WTC11 (cell line): ENCODE results near the gene PDLIM7.
"Not testable (repeated sequence)": the region's sequence is repeated elsewhere in the genome, so short reads cannot be mapped to it uniquely, and the experiment has no call there.

Experiments used
- ATF1 ChIP-seq: sonication (generic); formaldehyde crosslinking; IDR thresholded peaks from 2 replicates; pipeline ENCODE4 v1.8.1; 2023; ENCODE audit warnings: mild to moderate bottlenecking, moderate library complexity, missing genetic modification reagents
- KAT7 ChIP-seq: sonication (generic); formaldehyde crosslinking; IDR thresholded peaks from 2 replicates; pipeline ENCODE4 v1.8.1; 2023; ENCODE audit warnings: missing genetic modification reagents, mild to moderate bottlenecking, borderline replicate concordance
- SMAD3 ChIP-seq: sonication (generic); formaldehyde crosslinking; IDR thresholded peaks from 2 replicates; pipeline ENCODE4 v1.8.0; 2022; ENCODE audit warnings: missing genetic modification reagents, mild to moderate bottlenecking, borderline replicate concordance
- SOX15 ChIP-seq: fragments of 250-450 bp; sonication (Bioruptor Pico); IDR thresholded peaks from 2 replicates; pipeline ENCODE4 v1.9.0; 2021; ENCODE audit warnings: mild to moderate bottlenecking
- TF ChIP-seq, protein P1 (sequence below): sonication (generic); formaldehyde crosslinking; IDR thresholded peaks from 2 replicates; pipeline ENCODE4 v1.8.1; 2022; ENCODE audit warnings: mild to moderate bottlenecking, moderate library complexity, missing genetic modification reagents
- TF ChIP-seq, protein P2 (sequence below): sonication (generic); formaldehyde crosslinking; IDR thresholded peaks from 2 replicates; pipeline ENCODE4 v1.8.0; 2022; ENCODE audit warnings: mild to moderate bottlenecking, missing genetic modification reagents
- TF ChIP-seq, protein P3 (sequence below): fragments of 200-600 bp; IDR thresholded peaks from 2 replicates; pipeline ENCODE4 v1.8.0; 2022; ENCODE audit warnings: antibody characterized with exemption
- TF ChIP-seq, protein P4 (sequence below): sonication (generic); formaldehyde crosslinking; IDR thresholded peaks from 2 replicates; pipeline ENCODE4 v1.8.1; 2022; ENCODE audit warnings: missing genetic modification reagents, borderline replicate concordance
- TF ChIP-seq, protein P5 (sequence below): sonication (generic); formaldehyde crosslinking; IDR thresholded peaks from 2 replicates; pipeline ENCODE4 v1.8.1; 2023; ENCODE audit warnings: mild to moderate bottlenecking, missing genetic modification reagents, moderate library complexity
- TF ChIP-seq, protein P6 (sequence below): sonication (generic); formaldehyde crosslinking; IDR thresholded peaks from 2 replicates; pipeline ENCODE4 v1.8.1; 2023; ENCODE audit warnings: mild to moderate bottlenecking, missing genetic modification reagents, borderline replicate concordance

DNA sequence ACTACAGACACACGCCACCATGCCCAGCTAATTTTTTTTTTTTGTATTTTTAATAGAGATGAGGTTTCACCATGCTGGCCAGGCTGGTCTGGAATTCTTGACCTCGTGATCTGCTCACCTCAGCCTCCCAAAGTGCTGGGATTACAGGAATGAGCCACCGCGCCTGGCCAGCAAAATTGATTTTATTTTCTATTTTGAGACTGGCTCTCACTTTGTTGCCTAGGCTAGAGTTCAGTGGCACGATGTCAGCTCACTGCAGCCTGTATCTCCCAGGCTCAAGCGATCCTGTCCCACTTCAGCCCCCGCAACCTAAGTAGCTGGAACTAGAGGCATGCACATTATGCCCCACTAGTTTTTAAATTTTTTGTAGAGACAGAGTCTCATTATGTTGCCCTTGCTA lies 37.0 kb upstream of the PDLIM7 start:
- TF ChIP-seq, protein P1, sequence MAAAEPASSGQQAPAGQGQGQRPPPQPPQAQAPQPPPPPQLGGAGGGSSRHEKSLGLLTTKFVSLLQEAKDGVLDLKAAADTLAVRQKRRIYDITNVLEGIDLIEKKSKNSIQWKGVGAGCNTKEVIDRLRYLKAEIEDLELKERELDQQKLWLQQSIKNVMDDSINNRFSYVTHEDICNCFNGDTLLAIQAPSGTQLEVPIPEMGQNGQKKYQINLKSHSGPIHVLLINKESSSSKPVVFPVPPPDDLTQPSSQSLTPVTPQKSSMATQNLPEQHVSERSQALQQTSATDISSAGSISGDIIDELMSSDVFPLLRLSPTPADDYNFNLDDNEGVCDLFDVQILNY, result not testable (repeated sequence)
- TF ChIP-seq ATF1, SMAD3, SOX15, KAT7 (CRISPR knock-in tag): not testable (repeated sequence)
- TF ChIP-seq, protein P2, sequence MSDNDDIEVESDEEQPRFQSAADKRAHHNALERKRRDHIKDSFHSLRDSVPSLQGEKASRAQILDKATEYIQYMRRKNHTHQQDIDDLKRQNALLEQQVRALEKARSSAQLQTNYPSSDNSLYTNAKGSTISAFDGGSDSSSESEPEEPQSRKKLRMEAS (CRISPR knock-in tag), result not testable (repeated sequence)
- TF ChIP-seq, protein P3, sequence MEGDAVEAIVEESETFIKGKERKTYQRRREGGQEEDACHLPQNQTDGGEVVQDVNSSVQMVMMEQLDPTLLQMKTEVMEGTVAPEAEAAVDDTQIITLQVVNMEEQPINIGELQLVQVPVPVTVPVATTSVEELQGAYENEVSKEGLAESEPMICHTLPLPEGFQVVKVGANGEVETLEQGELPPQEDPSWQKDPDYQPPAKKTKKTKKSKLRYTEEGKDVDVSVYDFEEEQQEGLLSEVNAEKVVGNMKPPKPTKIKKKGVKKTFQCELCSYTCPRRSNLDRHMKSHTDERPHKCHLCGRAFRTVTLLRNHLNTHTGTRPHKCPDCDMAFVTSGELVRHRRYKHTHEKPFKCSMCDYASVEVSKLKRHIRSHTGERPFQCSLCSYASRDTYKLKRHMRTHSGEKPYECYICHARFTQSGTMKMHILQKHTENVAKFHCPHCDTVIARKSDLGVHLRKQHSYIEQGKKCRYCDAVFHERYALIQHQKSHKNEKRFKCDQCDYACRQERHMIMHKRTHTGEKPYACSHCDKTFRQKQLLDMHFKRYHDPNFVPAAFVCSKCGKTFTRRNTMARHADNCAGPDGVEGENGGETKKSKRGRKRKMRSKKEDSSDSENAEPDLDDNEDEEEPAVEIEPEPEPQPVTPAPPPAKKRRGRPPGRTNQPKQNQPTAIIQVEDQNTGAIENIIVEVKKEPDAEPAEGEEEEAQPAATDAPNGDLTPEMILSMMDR, result not testable (repeated sequence)
- TF ChIP-seq, protein P4, sequence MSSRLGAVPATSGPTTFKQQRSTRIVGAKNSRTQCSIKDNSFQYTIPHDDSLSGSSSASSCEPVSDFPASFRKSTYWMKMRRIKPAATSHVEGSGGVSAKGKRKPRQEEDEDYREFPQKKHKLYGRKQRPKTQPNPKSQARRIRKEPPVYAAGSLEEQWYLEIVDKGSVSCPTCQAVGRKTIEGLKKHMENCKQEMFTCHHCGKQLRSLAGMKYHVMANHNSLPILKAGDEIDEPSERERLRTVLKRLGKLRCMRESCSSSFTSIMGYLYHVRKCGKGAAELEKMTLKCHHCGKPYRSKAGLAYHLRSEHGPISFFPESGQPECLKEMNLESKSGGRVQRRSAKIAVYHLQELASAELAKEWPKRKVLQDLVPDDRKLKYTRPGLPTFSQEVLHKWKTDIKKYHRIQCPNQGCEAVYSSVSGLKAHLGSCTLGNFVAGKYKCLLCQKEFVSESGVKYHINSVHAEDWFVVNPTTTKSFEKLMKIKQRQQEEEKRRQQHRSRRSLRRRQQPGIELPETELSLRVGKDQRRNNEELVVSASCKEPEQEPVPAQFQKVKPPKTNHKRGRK, result not testable (repeated sequence)
- TF ChIP-seq, protein P5, sequence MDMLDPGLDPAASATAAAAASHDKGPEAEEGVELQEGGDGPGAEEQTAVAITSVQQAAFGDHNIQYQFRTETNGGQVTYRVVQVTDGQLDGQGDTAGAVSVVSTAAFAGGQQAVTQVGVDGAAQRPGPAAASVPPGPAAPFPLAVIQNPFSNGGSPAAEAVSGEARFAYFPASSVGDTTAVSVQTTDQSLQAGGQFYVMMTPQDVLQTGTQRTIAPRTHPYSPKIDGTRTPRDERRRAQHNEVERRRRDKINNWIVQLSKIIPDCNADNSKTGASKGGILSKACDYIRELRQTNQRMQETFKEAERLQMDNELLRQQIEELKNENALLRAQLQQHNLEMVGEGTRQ (CRISPR knock-in tag), result not testable (repeated sequence)
- TF ChIP-seq, protein P6, sequence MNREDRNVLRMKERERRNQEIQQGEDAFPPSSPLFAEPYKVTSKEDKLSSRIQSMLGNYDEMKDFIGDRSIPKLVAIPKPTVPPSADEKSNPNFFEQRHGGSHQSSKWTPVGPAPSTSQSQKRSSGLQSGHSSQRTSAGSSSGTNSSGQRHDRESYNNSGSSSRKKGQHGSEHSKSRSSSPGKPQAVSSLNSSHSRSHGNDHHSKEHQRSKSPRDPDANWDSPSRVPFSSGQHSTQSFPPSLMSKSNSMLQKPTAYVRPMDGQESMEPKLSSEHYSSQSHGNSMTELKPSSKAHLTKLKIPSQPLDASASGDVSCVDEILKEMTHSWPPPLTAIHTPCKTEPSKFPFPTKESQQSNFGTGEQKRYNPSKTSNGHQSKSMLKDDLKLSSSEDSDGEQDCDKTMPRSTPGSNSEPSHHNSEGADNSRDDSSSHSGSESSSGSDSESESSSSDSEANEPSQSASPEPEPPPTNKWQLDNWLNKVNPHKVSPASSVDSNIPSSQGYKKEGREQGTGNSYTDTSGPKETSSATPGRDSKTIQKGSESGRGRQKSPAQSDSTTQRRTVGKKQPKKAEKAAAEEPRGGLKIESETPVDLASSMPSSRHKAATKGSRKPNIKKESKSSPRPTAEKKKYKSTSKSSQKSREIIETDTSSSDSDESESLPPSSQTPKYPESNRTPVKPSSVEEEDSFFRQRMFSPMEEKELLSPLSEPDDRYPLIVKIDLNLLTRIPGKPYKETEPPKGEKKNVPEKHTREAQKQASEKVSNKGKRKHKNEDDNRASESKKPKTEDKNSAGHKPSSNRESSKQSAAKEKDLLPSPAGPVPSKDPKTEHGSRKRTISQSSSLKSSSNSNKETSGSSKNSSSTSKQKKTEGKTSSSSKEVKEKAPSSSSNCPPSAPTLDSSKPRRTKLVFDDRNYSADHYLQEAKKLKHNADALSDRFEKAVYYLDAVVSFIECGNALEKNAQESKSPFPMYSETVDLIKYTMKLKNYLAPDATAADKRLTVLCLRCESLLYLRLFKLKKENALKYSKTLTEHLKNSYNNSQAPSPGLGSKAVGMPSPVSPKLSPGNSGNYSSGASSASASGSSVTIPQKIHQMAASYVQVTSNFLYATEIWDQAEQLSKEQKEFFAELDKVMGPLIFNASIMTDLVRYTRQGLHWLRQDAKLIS (CRISPR knock-in tag), result not testable (repeated sequence)
